Neural progenitor cell (in vitro differentiated cells): Measurements from ENCODE around the gene NEURL1B.

Source experiments
- CTCF ChIP-seq: fragments of 200-600 bp; sonication (generic); IDR thresholded peaks from 2 replicates; pipeline ENCODE4 v1.5.1; 2017; ENCODE audit warnings: antibody characterized with exemption, mild to moderate bottlenecking
- EZH2 ChIP-seq: fragments of 200-600 bp; sonication (generic); IDR thresholded peaks from 2 replicates; pipeline ENCODE4 v1.6.1; 2017; ENCODE audit warnings: antibody characterized with exemption, mild to moderate bottlenecking, moderate library complexity

- TF ChIP-seq EZH2 (no peak), CTCF (no peak)
These were observed 4.6 kb upstream of the NEURL1B start for GRCh38 chr5:172636279-172637050.
